ENCODE results near the gene OR10P1. TPM values are rescaled to one million over a fixed set of nuclear protein-coding genes. Genes with fewer than 3 reads are reported as not detected.

Gene OR10P1
- total and polyA plus RNA-seq, 11 donors, result not detected

DNA sequence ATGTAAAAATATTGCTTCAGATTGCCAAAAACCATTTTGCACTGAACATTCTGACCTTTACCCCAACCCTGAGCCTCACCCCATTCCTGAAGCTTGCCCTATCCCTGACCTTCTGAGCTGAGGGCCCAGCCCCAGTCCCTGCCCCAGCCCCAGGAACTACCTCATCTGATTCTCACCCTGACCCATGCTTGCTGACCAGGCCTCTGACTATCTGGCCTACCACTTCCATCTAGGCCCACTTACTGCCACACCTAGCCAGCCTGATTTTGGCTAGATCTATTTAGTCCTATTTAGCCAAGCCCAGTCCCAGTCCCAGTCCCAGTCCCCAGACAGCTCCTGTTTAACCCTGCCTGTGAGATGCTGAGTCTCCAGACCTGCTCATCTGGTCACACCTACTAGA lies 33.6 kb downstream of the OR10P1 start:
- Histone ChIP-seq H3K4me1 (peaks cover 0 to 22% (median 0%) of the 10 kb centered on the region in 12 donors), H3K36me3 (no peaks in the 10 kb centered on the region), H3K27ac (no peak overlapping the region), H3K9me3 (no peaks in the 10 kb centered on the region), H3K4me3 (no peak overlapping the region), H3K27me3 (no peaks in the 10 kb centered on the region)
- intact Hi-C loops (cut with DNase I), result no loop called here
- no peak for TF ChIP-seq POLR2A (IDR thresholded peaks at IDR 0.05)
- TF ChIP-seq, protein P1, sequence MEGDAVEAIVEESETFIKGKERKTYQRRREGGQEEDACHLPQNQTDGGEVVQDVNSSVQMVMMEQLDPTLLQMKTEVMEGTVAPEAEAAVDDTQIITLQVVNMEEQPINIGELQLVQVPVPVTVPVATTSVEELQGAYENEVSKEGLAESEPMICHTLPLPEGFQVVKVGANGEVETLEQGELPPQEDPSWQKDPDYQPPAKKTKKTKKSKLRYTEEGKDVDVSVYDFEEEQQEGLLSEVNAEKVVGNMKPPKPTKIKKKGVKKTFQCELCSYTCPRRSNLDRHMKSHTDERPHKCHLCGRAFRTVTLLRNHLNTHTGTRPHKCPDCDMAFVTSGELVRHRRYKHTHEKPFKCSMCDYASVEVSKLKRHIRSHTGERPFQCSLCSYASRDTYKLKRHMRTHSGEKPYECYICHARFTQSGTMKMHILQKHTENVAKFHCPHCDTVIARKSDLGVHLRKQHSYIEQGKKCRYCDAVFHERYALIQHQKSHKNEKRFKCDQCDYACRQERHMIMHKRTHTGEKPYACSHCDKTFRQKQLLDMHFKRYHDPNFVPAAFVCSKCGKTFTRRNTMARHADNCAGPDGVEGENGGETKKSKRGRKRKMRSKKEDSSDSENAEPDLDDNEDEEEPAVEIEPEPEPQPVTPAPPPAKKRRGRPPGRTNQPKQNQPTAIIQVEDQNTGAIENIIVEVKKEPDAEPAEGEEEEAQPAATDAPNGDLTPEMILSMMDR (IDR thresholded peaks at IDR 0.05), result no peak
- ATAC-seq, result peak in 1 of 4 donors; percentile 17
- DNase-seq, result no peak

DNA sequence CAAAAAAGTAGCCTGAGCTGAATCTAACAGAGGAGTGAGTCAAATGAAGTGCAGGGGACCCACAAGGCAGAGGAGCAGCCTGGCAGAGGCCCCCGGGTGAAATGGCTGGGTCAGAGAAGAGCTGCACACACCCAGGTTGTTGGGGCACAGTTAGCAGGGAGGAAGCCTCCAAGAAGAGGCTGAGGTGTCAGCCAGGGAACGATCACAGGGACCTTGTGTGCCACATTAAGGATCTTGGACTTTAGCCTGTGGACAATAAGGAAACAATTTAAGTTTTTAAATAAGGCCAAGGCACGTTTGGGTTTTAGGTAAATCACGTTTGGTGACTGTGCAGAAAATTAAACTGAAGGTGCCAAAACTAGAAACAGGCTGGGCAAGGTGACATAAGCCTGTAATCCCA lies 35.1 kb downstream of the OR10P1 start:
- intact Hi-C loops (cut with DNase I), result no loop called here
- H3K36me3 ChIP-seq, result no peaks in the 10 kb centered on the region
- H3K4me1 ChIP-seq, result peaks cover 0 to 31% (median 0%) of the 10 kb centered on the region in 12 donors
- no peaks in the 10 kb centered on the region for H3K9me3 ChIP-seq
- WGBS, 4 donors, result 67 to 74% (median 68%) methylated on average over 4 of the region's 4 CpGs
- H3K27me3 ChIP-seq, result no peaks in the 10 kb centered on the region
- no peak overlapping the region for H3K27ac ChIP-seq
- ATAC-seq, result no peak
- H3K4me3 ChIP-seq, result no peak overlapping the region
- TF ChIP-seq, protein P1 (IDR thresholded peaks at IDR 0.05), result no peak
- no peak for TF ChIP-seq POLR2A (IDR thresholded peaks at IDR 0.05)
- no peak for DNase-seq

DNA sequence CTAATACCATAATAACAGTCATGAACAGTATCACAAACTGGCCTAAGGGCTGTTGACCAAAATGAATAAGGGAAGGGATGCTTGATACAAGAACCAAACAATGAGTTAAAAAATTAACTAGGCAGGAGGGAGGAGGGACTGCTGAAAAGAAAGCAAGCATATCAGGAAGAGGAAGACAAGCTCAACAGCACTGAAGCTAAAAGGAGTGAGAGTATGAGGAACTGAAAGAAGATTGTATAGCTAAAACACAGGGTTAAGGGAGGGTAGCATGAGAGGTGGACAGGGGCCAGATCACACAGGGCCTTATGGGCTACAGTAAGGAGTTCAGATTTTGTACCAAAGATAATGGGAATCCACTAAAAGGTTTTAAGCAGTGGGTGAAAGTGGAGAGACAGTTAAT lies 36.9 kb downstream of the OR10P1 start:
- no peak for TF ChIP-seq POLR2A (IDR thresholded peaks at IDR 0.05)
- TF ChIP-seq, protein P1 (IDR thresholded peaks at IDR 0.05), result no peak
- Histone ChIP-seq H3K4me3 (no peak overlapping the region), H3K27ac (peak overlapping the region in 1 of 12 donors; percentile 82), H3K27me3 (no peaks in the 10 kb centered on the region), H3K9me3 (no peaks in the 10 kb centered on the region), H3K4me1 (peaks cover 0 to 39% (median 0%) of the 10 kb centered on the region in 12 donors), H3K36me3 (no peaks in the 10 kb centered on the region)
- peak in 3 of 4 donors; percentile 30 to 62 (median 52) for ATAC-seq
- no peak for DNase-seq
- intact Hi-C loops (cut with DNase I), result no loop called here

DNA sequence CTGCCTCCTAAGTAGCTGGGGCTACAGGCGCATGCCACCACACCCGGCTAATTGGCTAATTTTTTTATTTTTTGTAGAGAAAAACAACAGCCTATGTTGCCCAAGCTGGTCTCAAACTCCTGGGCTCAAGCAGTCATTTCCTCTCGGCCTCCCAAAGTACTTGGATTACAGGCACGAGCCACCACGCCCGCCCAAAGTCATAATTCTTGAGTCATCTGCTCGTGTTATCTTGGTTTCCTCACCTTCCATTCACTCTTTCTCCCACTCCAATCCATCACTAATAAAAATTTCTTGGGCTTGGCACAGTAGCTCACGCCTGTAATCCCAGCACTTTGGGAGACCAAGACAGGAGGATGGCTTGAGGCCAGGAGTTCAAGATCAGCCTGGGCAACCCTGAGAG lies 39.0 kb downstream of the OR10P1 start:
- no peaks in the 10 kb centered on the region for H3K9me3 ChIP-seq
- intact Hi-C loops (cut with DNase I), result no loop called here
- peak overlapping the region in 1 of 12 donors; percentile 75 for H3K27ac ChIP-seq
- H3K4me3 ChIP-seq, result no peak overlapping the region
- H3K36me3 ChIP-seq, result no peaks in the 10 kb centered on the region
- WGBS, 4 donors, result 83 to 86% (median 85%) methylated on average over 8 of the region's 8 CpGs
- DNase-seq (no peak), ATAC-seq (no peak)
- H3K27me3 ChIP-seq, result no peaks in the 10 kb centered on the region
- H3K4me1 ChIP-seq, result peaks cover 0 to 39% (median 0%) of the 10 kb centered on the region in 12 donors
- TF ChIP-seq, protein P1 (IDR thresholded peaks at IDR 0.05), result no peak
- no peak for TF ChIP-seq POLR2A (IDR thresholded peaks at IDR 0.05)
